K562 (cell line): ENCODE data around the gene SAMD4A. TPM values are rescaled to one million over a fixed set of nuclear protein-coding genes. Genes with fewer than 3 reads are reported as not detected.

Experiments
- ATAC-seq: fragments of 200-7000 bp; cut with Tn5 transposase; 3 replicates; pipeline ENCODE4 v1.9.1; 2020; ENCODE audit warnings: moderate library complexity
- BruUV-seq: library from RNA; stranded (reverse); fragments of 400-500 nt; replicated peaks from 2 replicates; lab custom pipeline; 2021; lab: Mats Ljungman, UMichigan
- CTCF ChIA-PET: fragments of 300-600 bp; formaldehyde crosslinking; extraction: SDS; loops from one replicate; lab custom pipeline; 2021; ENCODE audit warnings: low intra/inter-chr PET ratio; lab: Yijun Ruan, JAX
- POLR2A ChIA-PET: fragments of 300-600, 350-650 bp; sonication (Branson Sonifier 250); formaldehyde crosslinking; extraction: SDS; loops from one replicate; lab custom pipeline; 2021; ENCODE audit warnings: antibody characterized with exemption, inconsistent platforms; lab: Yijun Ruan, JAX
- DNase-seq, 4 experiments: peaks; one replicate each; pipeline versions ENCODE4 v3.0.0 to v3.0.0-alpha.2; 2011 to 2018; ENCODE audit warnings: low spot score in 3 of 4, mixed read lengths in 3 of 4; ENCODE audit errors: extremely low read depth in 1 of 4
- FAIRE-seq: peaks from 2 replicates; lab custom pipeline; 2011; peaks lifted over from hg19 to GRCh38; lab: Jason Lieb, UNC
- H2AFZ ChIP-seq: 2 replicates; pipeline ENCODE4 v1.6.0; 2011; ENCODE audit warnings: low read depth, low read length, control low read depth, inconsistent platforms
- H3K27ac ChIP-seq: fragments of 200-600 bp; 3 replicates; pipeline ENCODE4 v1.8.0; 2011; ENCODE audit warnings: low read depth, mild to moderate bottlenecking, control low read depth, inconsistent platforms, low read length, moderate library complexity, mixed read lengths; ENCODE audit errors: extremely low read depth
- H3K27me3 ChIP-seq, 2 experiments: fragments of 300-600 bp in 1 of 2; 2 replicates in 1 of 2; 3 replicates in 1 of 2; pipeline versions ENCODE4 v1.6.0 to v1.8.0; 2011; ENCODE audit warnings: inconsistent platforms in 2 of 2, low read length in 2 of 2, mild to moderate bottlenecking in 1 of 2, mixed read lengths in 1 of 2, moderate library complexity in 1 of 2; ENCODE audit not compliant: control insufficient read depth in 2 of 2, insufficient read depth in 2 of 2
- H3K36me3 ChIP-seq: fragments of 300-600 bp; 3 replicates; pipeline ENCODE4 v1.8.0; 2011; ENCODE audit warnings: mild to moderate bottlenecking, low read length, inconsistent platforms; ENCODE audit not compliant: control insufficient read depth, insufficient read depth
- H3K4me1 ChIP-seq, 2 experiments: fragments of 200-600 bp in 1 of 2; replicated peaks in 1 of 2; 2 replicates in 1 of 2; 3 replicates in 1 of 2; pipeline versions ENCODE4 v1.5.1 to v1.8.0; 2011; ENCODE audit warnings: inconsistent platforms in 2 of 2, low read length in 2 of 2, mild to moderate bottlenecking in 1 of 2, mixed read lengths in 1 of 2, moderate library complexity in 1 of 2; ENCODE audit not compliant: control insufficient read depth in 2 of 2, insufficient read depth in 2 of 2
- H3K4me2 ChIP-seq: 2 replicates; pipeline ENCODE4 v1.6.1; 2011; ENCODE audit warnings: low read length, control low read depth, inconsistent platforms, mixed read lengths; ENCODE audit not compliant: insufficient read depth
- H3K4me3 ChIP-seq: fragments of 200-600 bp; sonication (generic), shearing (Covaris generic); 2 replicates; pipeline ENCODE4 v1.5.1; 2016; ENCODE audit warnings: control low read depth, inconsistent platforms
- H3K79me2 ChIP-seq: fragments of 200-600 bp; 3 replicates; pipeline ENCODE4 v1.8.0; 2011; ENCODE audit warnings: low read length, inconsistent platforms; ENCODE audit not compliant: control insufficient read depth, insufficient read depth
- H3K9ac ChIP-seq, 2 experiments: 2 replicates each; pipeline versions ENCODE4 v1.6.0 to v1.6.1; 2011; ENCODE audit warnings: low read depth in 2 of 2, low read length in 2 of 2, control low read depth in 1 of 2, inconsistent platforms in 1 of 2, mild to moderate bottlenecking in 1 of 2, mixed read lengths in 1 of 2; ENCODE audit not compliant: insufficient read depth in 1 of 2
- H3K9me1 ChIP-seq: one replicate; pipeline ENCODE4 v1.6.0; 2011; ENCODE audit warnings: inconsistent platforms, mild to moderate bottlenecking, low read length, moderate library complexity; ENCODE audit not compliant: control insufficient read depth, insufficient read depth
- H3K9me3 ChIP-seq: replicated peaks from 2 replicates; pipeline ENCODE4 v1.5.1; 2011; ENCODE audit warnings: low read depth, low read length, inconsistent platforms; ENCODE audit not compliant: control insufficient read depth, insufficient read depth
- H4K20me1 ChIP-seq: replicated peaks from 2 replicates; pipeline ENCODE4 v1.6.1; 2011; ENCODE audit warnings: low read length, inconsistent platforms, mixed read lengths; ENCODE audit not compliant: control insufficient read depth, insufficient read depth
- HMG20B ChIP-seq: fragments of 250-450 bp; sonication (Bioruptor Pico); IDR thresholded peaks from 2 replicates; pipeline ENCODE4 v1.5.0; 2021; ENCODE audit warnings: mild to moderate bottlenecking
- NFIC ChIP-seq: fragments of 450-650 bp; IDR thresholded peaks from 2 replicates; pipeline ENCODE4 v1.6.1; 2017; ENCODE audit warnings: mild to moderate bottlenecking, inconsistent platforms
- NR2C2 ChIP-seq, 2 experiments: fragments of 200-800 bp in 1 of 2; sonication (Bioruptor generic) in 1 of 2; sonication (generic) in 1 of 2; formaldehyde crosslinking in 1 of 2; IDR thresholded peaks; 2 replicates each; pipeline versions ENCODE4 v1.6.1 to v1.8.0; 2016 to 2022; ENCODE audit warnings: mild to moderate bottlenecking in 1 of 2, missing compliant biosample characterization in 1 of 2, missing genetic modification characterization in 1 of 2, missing genetic modification reagents in 1 of 2
- PHB2 ChIP-seq: fragments of 450-650 bp; IDR thresholded peaks from 2 replicates; pipeline ENCODE4 v1.6.1; 2017; ENCODE audit warnings: low read depth
- POLR2AphosphoS2 ChIP-seq: IDR thresholded peaks from 2 replicates; pipeline ENCODE4 v1.6.1; 2012; ENCODE audit warnings: low read length, improper control_type of control experiment
- SMC3 ChIP-seq: conservative IDR thresholded peaks from 2 replicates; pipeline ENCODE4 v1.6.1; 2011; ENCODE audit warnings: low read depth, low read length, improper control_type of control experiment; ENCODE audit not compliant: insufficient read depth
- U2AF1 ChIP-seq: fragments of 200-400 bp; formaldehyde crosslinking; optimal IDR thresholded peaks from 2 replicates; pipeline ENCODE3; 2017; ENCODE audit warnings: mild to moderate bottlenecking, low read depth, low read length, moderate library complexity
- ZNF764 ChIP-seq: fragments of 250-450 bp; sonication (Bioruptor Pico); IDR thresholded peaks from 2 replicates; pipeline ENCODE4 v1.4.0; 2020; ENCODE audit warnings: low read depth, mild to moderate bottlenecking, moderate library complexity
- ZNF766 ChIP-seq: fragments of 200-800 bp; sonication (Bioruptor generic); conservative IDR thresholded peaks from 2 replicates; pipeline ENCODE4 v1.6.1; 2016; ENCODE audit warnings: missing genetic modification characterization, missing compliant biosample characterization
- ZZZ3 ChIP-seq: fragments of 450-650 bp; IDR thresholded peaks from 2 replicates; pipeline ENCODE4 v1.6.1; 2016; ENCODE audit warnings: antibody characterized with exemption, mild to moderate bottlenecking, moderate library complexity
- in situ Hi-C: fragments of 300-500 bp; cut with MboI; formaldehyde crosslinking; loops from 4 replicates; pipeline ENCODE4 v1.15.0; 2018; ENCODE audit warnings: inconsistent platforms, mixed read lengths
- intact Hi-C: fragments of 100-400 bp; cut with micrococcal nuclease; formaldehyde crosslinking; loops from 2 replicates; pipeline ENCODE4 v1.14.2; 2022
- polyA plus RNA-seq, 8 experiments: library from polyadenylated mRNA; depleted of rRNA in 4 of 8; stranded (reverse) in 5 of 8; unstranded in 3 of 8; fragments of >200 nt; fragmentation: Nextera tagmentation in 2 of 8; fragmentation: Illumina TruSeq in 1 of 8; extraction: Ambion mirVana in 2 of 8; extraction: Trizol in 1 of 8; gene quantifications; 2 replicates each; pipeline versions ENCODE4 v1.2.1 to v1.2.3, GENCODE V29; 2011 to 2014; ENCODE audit warnings: inconsistent platforms in 1 of 8, missing spikeins in 1 of 8
- total RNA-seq, 7 experiments: library from RNA; depleted of rRNA in 6 of 7; stranded (reverse); fragments of >200 nt in 6 of 7; fragmentation: Illumina TruSeq in 2 of 7; extraction: Trizol in 2 of 7; gene quantifications; 2 replicates each; pipeline versions ENCODE4 v1.2.1 to v1.2.3, GENCODE V29; 2011 to 2021; ENCODE audit warnings: low replicate concordance in 1 of 7
- TF ChIP-seq, protein P1 (sequence below): fragments of 250-450 bp; sonication (Bioruptor Pico); IDR thresholded peaks from 2 replicates; pipeline ENCODE4 v1.9.0; 2021; ENCODE audit warnings: mild to moderate bottlenecking, inconsistent platforms
- TF ChIP-seq, protein P2 (sequence below): fragments of 250-450 bp; sonication (Bioruptor Pico); IDR thresholded peaks from 2 replicates; pipeline ENCODE4 v1.8.0; 2021; ENCODE audit warnings: moderate library complexity, mild to moderate bottlenecking, inconsistent platforms

Gene SAMD4A
- total and polyA plus RNA-seq, 9 of the 15 experiments (the other 6 are each of a cell fraction or from before 2014, with no cell fraction given) = 0.66 to 6.8 (median 3.3) TPM

DNA sequence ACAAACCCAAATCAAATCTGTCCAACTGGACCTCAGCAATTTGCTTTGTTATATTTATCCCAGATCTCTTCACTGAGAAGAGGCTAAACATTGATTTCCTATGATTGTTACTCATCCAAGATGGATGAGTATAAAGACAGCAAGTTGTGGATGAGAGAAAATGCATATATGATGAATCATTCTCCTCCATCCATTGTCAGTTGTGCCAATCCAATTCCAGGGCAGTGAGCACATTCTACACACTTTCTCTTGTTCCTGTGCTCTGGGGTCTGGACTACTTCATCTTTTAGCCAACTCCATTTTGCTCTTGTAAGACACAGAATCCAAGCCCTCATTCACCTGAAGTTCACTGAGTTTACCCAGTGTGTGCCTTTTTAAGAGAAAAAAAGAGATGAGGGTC is 230.0 kb downstream of the SAMD4A start:
- ChIA-PET CTCF (no interaction called here), POLR2A (no interaction called here)
- intact Hi-C loops = no loop called here
- Histone ChIP-seq H2AFZ (no peak overlapping the region), H3K9ac (no peak overlapping the region), H3K79me2 (no peaks in the 10 kb centered on the region), H3K9me1 (no peaks in the 10 kb centered on the region), H3K4me1 (no peaks in the 10 kb centered on the region), H3K4me2 (no peak overlapping the region), H3K27me3 (no peaks in the 10 kb centered on the region), H3K4me3 (no peak overlapping the region), H3K9me3 (0 out of 2 replicates have a peak, but pooled peaks cover 2% of the 10 kb centered on the region), H4K20me1 (no peaks in the 10 kb centered on the region), H3K27ac (no peak overlapping the region), H3K36me3 (no peaks in the 10 kb centered on the region)
- FAIRE-seq = no peak
- in situ Hi-C loops = loop anchor here (25.0 kb wide), 1 partner anchor 1260 kb away; no protein-coding TSS in a partner anchor
- no peak for DNase-seq
- BruUV-seq = no TSS peak
- ATAC-seq = no peak
- TF ChIP-seq POLR2AphosphoS2 = no peak
- TF ChIP-seq, protein P1, sequence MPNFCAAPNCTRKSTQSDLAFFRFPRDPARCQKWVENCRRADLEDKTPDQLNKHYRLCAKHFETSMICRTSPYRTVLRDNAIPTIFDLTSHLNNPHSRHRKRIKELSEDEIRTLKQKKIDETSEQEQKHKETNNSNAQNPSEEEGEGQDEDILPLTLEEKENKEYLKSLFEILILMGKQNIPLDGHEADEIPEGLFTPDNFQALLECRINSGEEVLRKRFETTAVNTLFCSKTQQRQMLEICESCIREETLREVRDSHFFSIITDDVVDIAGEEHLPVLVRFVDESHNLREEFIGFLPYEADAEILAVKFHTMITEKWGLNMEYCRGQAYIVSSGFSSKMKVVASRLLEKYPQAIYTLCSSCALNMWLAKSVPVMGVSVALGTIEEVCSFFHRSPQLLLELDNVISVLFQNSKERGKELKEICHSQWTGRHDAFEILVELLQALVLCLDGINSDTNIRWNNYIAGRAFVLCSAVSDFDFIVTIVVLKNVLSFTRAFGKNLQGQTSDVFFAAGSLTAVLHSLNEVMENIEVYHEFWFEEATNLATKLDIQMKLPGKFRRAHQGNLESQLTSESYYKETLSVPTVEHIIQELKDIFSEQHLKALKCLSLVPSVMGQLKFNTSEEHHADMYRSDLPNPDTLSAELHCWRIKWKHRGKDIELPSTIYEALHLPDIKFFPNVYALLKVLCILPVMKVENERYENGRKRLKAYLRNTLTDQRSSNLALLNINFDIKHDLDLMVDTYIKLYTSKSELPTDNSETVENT (CRISPR knock-in tag) = no peak
- TF ChIP-seq, protein P2, sequence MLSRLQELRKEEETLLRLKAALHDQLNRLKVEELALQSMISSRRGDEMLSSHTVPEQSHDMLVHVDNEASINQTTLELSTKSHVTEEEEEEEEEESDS (CRISPR knock-in tag) = no peak
- no peak for TF ChIP-seq SMC3
- TF ChIP-seq U2AF1 = no peak
- TF ChIP-seq ZNF764 (CRISPR knock-in tag) = no peak
- TF ChIP-seq NFIC = no peak
- TF ChIP-seq ZZZ3 = no peak
- TF ChIP-seq NR2C2 (CRISPR knock-in tag; IDR thresholded peaks at IDR 0.05) = no peak
- no peak for TF ChIP-seq NR2C2 (tag; IDR thresholded peaks at IDR 0.05)
- TF ChIP-seq PHB2 = no peak
- TF ChIP-seq ZNF766 (CRISPR knock-in tag) = no peak
- no peak for TF ChIP-seq HMG20B
